K562 (cell line): Measurements from ENCODE around the gene PPIH. TPM values are rescaled to one million over a fixed set of nuclear protein-coding genes. Genes with fewer than 3 reads are reported as not detected.

ENCODE experiments used
- ATAC-seq: fragments of 200-7000 bp; cut with Tn5 transposase; 3 replicates; pipeline ENCODE4 v1.9.1; 2020; ENCODE audit warnings: moderate library complexity
- BruUV-seq: library from RNA; stranded (reverse); fragments of 400-500 nt; replicated peaks from 2 replicates; lab custom pipeline; 2021; lab: Mats Ljungman, UMichigan
- CTCF ChIA-PET: fragments of 300-600 bp; formaldehyde crosslinking; extraction: SDS; loops from one replicate; lab custom pipeline; 2021; ENCODE audit warnings: low intra/inter-chr PET ratio; lab: Yijun Ruan, JAX
- POLR2A ChIA-PET: fragments of 300-600, 350-650 bp; sonication (Branson Sonifier 250); formaldehyde crosslinking; extraction: SDS; loops from one replicate; lab custom pipeline; 2021; ENCODE audit warnings: antibody characterized with exemption, inconsistent platforms; lab: Yijun Ruan, JAX
- DNase-seq, 4 experiments: peaks; one replicate each; pipeline versions ENCODE4 v3.0.0 to v3.0.0-alpha.2; 2011 to 2018; ENCODE audit warnings: low spot score in 3 of 4, mixed read lengths in 3 of 4; ENCODE audit errors: extremely low read depth in 1 of 4
- FAIRE-seq: peaks from 2 replicates; lab custom pipeline; 2011; peaks lifted over from hg19 to GRCh38; lab: Jason Lieb, UNC
- H2AFZ ChIP-seq: 2 replicates; pipeline ENCODE4 v1.6.0; 2011; ENCODE audit warnings: low read depth, low read length, control low read depth, inconsistent platforms
- H3K27ac ChIP-seq: fragments of 200-600 bp; 3 replicates; pipeline ENCODE4 v1.8.0; 2011; ENCODE audit warnings: low read depth, mild to moderate bottlenecking, control low read depth, inconsistent platforms, low read length, moderate library complexity, mixed read lengths; ENCODE audit errors: extremely low read depth
- H3K27me3 ChIP-seq, 2 experiments: fragments of 300-600 bp in 1 of 2; 2 replicates in 1 of 2; 3 replicates in 1 of 2; pipeline versions ENCODE4 v1.6.0 to v1.8.0; 2011; ENCODE audit warnings: inconsistent platforms in 2 of 2, low read length in 2 of 2, mild to moderate bottlenecking in 1 of 2, mixed read lengths in 1 of 2, moderate library complexity in 1 of 2; ENCODE audit not compliant: control insufficient read depth in 2 of 2, insufficient read depth in 2 of 2
- H3K36me3 ChIP-seq: fragments of 300-600 bp; 3 replicates; pipeline ENCODE4 v1.8.0; 2011; ENCODE audit warnings: mild to moderate bottlenecking, low read length, inconsistent platforms; ENCODE audit not compliant: control insufficient read depth, insufficient read depth
- H3K4me1 ChIP-seq, 2 experiments: fragments of 200-600 bp in 1 of 2; replicated peaks in 1 of 2; 2 replicates in 1 of 2; 3 replicates in 1 of 2; pipeline versions ENCODE4 v1.5.1 to v1.8.0; 2011; ENCODE audit warnings: inconsistent platforms in 2 of 2, low read length in 2 of 2, mild to moderate bottlenecking in 1 of 2, mixed read lengths in 1 of 2, moderate library complexity in 1 of 2; ENCODE audit not compliant: control insufficient read depth in 2 of 2, insufficient read depth in 2 of 2
- H3K4me2 ChIP-seq: 2 replicates; pipeline ENCODE4 v1.6.1; 2011; ENCODE audit warnings: low read length, control low read depth, inconsistent platforms, mixed read lengths; ENCODE audit not compliant: insufficient read depth
- H3K4me3 ChIP-seq: fragments of 200-600 bp; sonication (generic), shearing (Covaris generic); 2 replicates; pipeline ENCODE4 v1.5.1; 2016; ENCODE audit warnings: control low read depth, inconsistent platforms
- H3K79me2 ChIP-seq: fragments of 200-600 bp; 3 replicates; pipeline ENCODE4 v1.8.0; 2011; ENCODE audit warnings: low read length, inconsistent platforms; ENCODE audit not compliant: control insufficient read depth, insufficient read depth
- H3K9ac ChIP-seq, 2 experiments: 2 replicates each; pipeline versions ENCODE4 v1.6.0 to v1.6.1; 2011; ENCODE audit warnings: low read depth in 2 of 2, low read length in 2 of 2, control low read depth in 1 of 2, inconsistent platforms in 1 of 2, mild to moderate bottlenecking in 1 of 2, mixed read lengths in 1 of 2; ENCODE audit not compliant: insufficient read depth in 1 of 2
- H3K9me1 ChIP-seq: one replicate; pipeline ENCODE4 v1.6.0; 2011; ENCODE audit warnings: inconsistent platforms, mild to moderate bottlenecking, low read length, moderate library complexity; ENCODE audit not compliant: control insufficient read depth, insufficient read depth
- H3K9me3 ChIP-seq: replicated peaks from 2 replicates; pipeline ENCODE4 v1.5.1; 2011; ENCODE audit warnings: low read depth, low read length, inconsistent platforms; ENCODE audit not compliant: control insufficient read depth, insufficient read depth
- H4K20me1 ChIP-seq: replicated peaks from 2 replicates; pipeline ENCODE4 v1.6.1; 2011; ENCODE audit warnings: low read length, inconsistent platforms, mixed read lengths; ENCODE audit not compliant: control insufficient read depth, insufficient read depth
- CHAMP1 ChIP-seq: fragments of 450-650 bp; IDR thresholded peaks from 2 replicates; pipeline ENCODE4 v1.6.1; 2016; ENCODE audit warnings: mild to moderate bottlenecking
- CHD2 ChIP-seq: IDR thresholded peaks from 2 replicates; pipeline ENCODE4 v1.6.1; 2011; ENCODE audit warnings: low read depth, low read length
- CREB5 ChIP-seq: fragments of 250-450 bp; sonication (Bioruptor Pico); IDR thresholded peaks from 2 replicates; pipeline ENCODE4 v1.5.0; 2020; ENCODE audit warnings: mild to moderate bottlenecking
- HEY1 ChIP-seq: fragments of 250-450 bp; sonication (Bioruptor Pico); IDR thresholded peaks from 2 replicates; pipeline ENCODE4 v1.5.0; 2020; ENCODE audit warnings: mild to moderate bottlenecking, moderate library complexity, borderline replicate concordance
- MYNN ChIP-seq, 2 experiments: sonication (generic); formaldehyde crosslinking in 1 of 2; IDR thresholded peaks; 2 replicates each; pipeline versions ENCODE4 v1.5.0 to v1.6.1; 2016 to 2020; ENCODE audit warnings: antibody characterized with exemption in 1 of 2, missing genetic modification reagents in 1 of 2
- NELFE ChIP-seq: IDR thresholded peaks from 2 replicates; pipeline ENCODE4 v1.6.1; 2011; ENCODE audit warnings: mild to moderate bottlenecking; ENCODE audit not compliant: insufficient read depth, insufficient read length
- PCBP1 ChIP-seq: fragments of 200-400 bp; formaldehyde crosslinking; IDR thresholded peaks from 2 replicates; pipeline ENCODE4 v1.6.1; 2018; ENCODE audit warnings: mild to moderate bottlenecking, low read depth, low read length; ENCODE audit not compliant: poor library complexity, severe bottlenecking
- POLR3G ChIP-seq: IDR thresholded peaks from 2 replicates; pipeline ENCODE4 v1.6.1; 2011; ENCODE audit not compliant: insufficient read length, insufficient replicate concordance; ENCODE audit errors: extremely low read depth
- RBM14 ChIP-seq: fragments of 200-400 bp; formaldehyde crosslinking; IDR thresholded peaks from 2 replicates; pipeline ENCODE4 v1.6.1; 2018; ENCODE audit warnings: low read depth, mild to moderate bottlenecking, low read length, moderate library complexity, borderline replicate concordance; ENCODE audit not compliant: insufficient read depth
- TEAD2 ChIP-seq: fragments of 450-650 bp; IDR thresholded peaks from 2 replicates; pipeline ENCODE4 v1.6.1; 2016; ENCODE audit warnings: missing genetic modification characterization, control low read depth, missing compliant biosample characterization
- ZNF124 ChIP-seq: sonication (generic); formaldehyde crosslinking; IDR thresholded peaks from 2 replicates; pipeline ENCODE4 v1.8.1; 2022; ENCODE audit warnings: missing genetic modification reagents
- ZNF77 ChIP-seq: fragments of 250-450 bp; sonication (Bioruptor Pico); IDR thresholded peaks from 2 replicates; pipeline ENCODE4 v1.5.0; 2020
- WGBS: fragments of 100-300 bp; shearing (Covaris generic); methylation state at CpG from one replicate; pipeline ENCODE4 v1.1.6; 2016; ENCODE audit warnings: low coverage, mixed read lengths; ENCODE audit not compliant: insufficient coverage; ENCODE audit errors: missing lambda C conversion rate; 5-methylcytosine and 5-hydroxymethylcytosine counted together
- in situ Hi-C: fragments of 300-500 bp; cut with MboI; formaldehyde crosslinking; loops from 4 replicates; pipeline ENCODE4 v1.15.0; 2018; ENCODE audit warnings: inconsistent platforms, mixed read lengths
- intact Hi-C: fragments of 100-400 bp; cut with micrococcal nuclease; formaldehyde crosslinking; loops from 2 replicates; pipeline ENCODE4 v1.14.2; 2022
- polyA plus RNA-seq, 8 experiments: library from polyadenylated mRNA; depleted of rRNA in 4 of 8; stranded (reverse) in 5 of 8; unstranded in 3 of 8; fragments of >200 nt; fragmentation: Nextera tagmentation in 2 of 8; fragmentation: Illumina TruSeq in 1 of 8; extraction: Ambion mirVana in 2 of 8; extraction: Trizol in 1 of 8; gene quantifications; 2 replicates each; pipeline versions ENCODE4 v1.2.1 to v1.2.3, GENCODE V29; 2011 to 2014; ENCODE audit warnings: inconsistent platforms in 1 of 8, missing spikeins in 1 of 8
- total RNA-seq, 7 experiments: library from RNA; depleted of rRNA in 6 of 7; stranded (reverse); fragments of >200 nt in 6 of 7; fragmentation: Illumina TruSeq in 2 of 7; extraction: Trizol in 2 of 7; gene quantifications; 2 replicates each; pipeline versions ENCODE4 v1.2.1 to v1.2.3, GENCODE V29; 2011 to 2021; ENCODE audit warnings: low replicate concordance in 1 of 7
- TF ChIP-seq, protein P1 (sequence below): fragments of 450-650 bp; formaldehyde crosslinking; IDR thresholded peaks from 2 replicates; pipeline ENCODE4 v1.4.0; 2022; ENCODE audit warnings: missing genetic modification characterization
- TF ChIP-seq, protein P2 (sequence below): fragments of 450-650 bp; formaldehyde crosslinking; IDR thresholded peaks from 2 replicates; pipeline ENCODE4 v1.4.0; 2020; ENCODE audit warnings: mild to moderate bottlenecking, mixed read lengths
- TF ChIP-seq, protein P3 (sequence below): sonication (generic); formaldehyde crosslinking; IDR thresholded peaks from 2 replicates; pipeline ENCODE4 v1.9.0; 2022; ENCODE audit warnings: mild to moderate bottlenecking, missing genetic modification reagents

PPIH gene
- total and polyA plus RNA-seq, 9 of the 15 experiments (the other 6 are each of a cell fraction or from before 2014, with no cell fraction given) = 197 to 470 (median 277) TPM

DNA sequence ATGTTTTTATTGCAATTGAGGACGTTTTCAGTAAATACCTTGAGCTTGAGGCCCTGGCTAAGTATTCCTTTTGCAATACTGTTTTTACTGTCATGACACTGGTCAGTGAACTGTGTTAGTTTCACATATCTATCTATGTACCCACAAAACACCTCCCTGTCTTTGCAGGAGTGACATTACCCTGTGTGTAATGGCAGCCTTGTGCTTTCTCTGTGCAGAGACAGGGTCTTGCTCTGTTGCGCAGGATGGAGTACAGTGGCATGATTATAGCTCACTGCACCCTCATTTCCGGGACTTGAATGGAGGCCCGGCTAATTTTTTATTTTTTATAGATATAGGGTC, 32.9 kb downstream of the PPIH start:
- ChIA-PET CTCF (interaction anchor here (1.6 kb wide), 1 partner anchor 113 kb away, joined by 4 read pairs; no protein-coding TSS in a partner anchor), POLR2A (interaction anchor here (0.7 to 5.7 kb wide), 8 partner anchors 8 to 33 kb away, joined by 3 to 58 read pairs (median 4); partner anchors contain the start of genes PPIH and YBX1)
- H3K27ac ChIP-seq = no peak overlapping the region
- 67% methylated on average over 4 of the region's 4 CpGs for WGBS
- peaks cover 100% of the 10 kb centered on the region for H3K36me3 ChIP-seq
- H3K9me1 ChIP-seq = peaks cover 8% of the 10 kb centered on the region
- DNase-seq (no peak), ATAC-seq (no peak), FAIRE-seq (no peak)
- in situ Hi-C loops = no loop called here
- no peak overlapping the region for H3K4me2 ChIP-seq
- peaks cover 100% of the 10 kb centered on the region for H3K79me2 ChIP-seq
- intact Hi-C loops = no loop called here
- BruUV-seq = no TSS peak
- H4K20me1 ChIP-seq = peaks cover 76% of the 10 kb centered on the region
- no peak overlapping the region for H3K4me3 ChIP-seq
- H2AFZ ChIP-seq = no peak overlapping the region
- H3K4me1 ChIP-seq = peaks cover 6 to 39% of the 10 kb centered on the region in 2 experiments; a peak in 4 of 5 replicates
- H3K9me3 ChIP-seq = no peaks in the 10 kb centered on the region
- no peak overlapping the region for H3K9ac ChIP-seq
- H3K27me3 ChIP-seq = no peaks in the 10 kb centered on the region
- TF ChIP-seq, protein P1, sequence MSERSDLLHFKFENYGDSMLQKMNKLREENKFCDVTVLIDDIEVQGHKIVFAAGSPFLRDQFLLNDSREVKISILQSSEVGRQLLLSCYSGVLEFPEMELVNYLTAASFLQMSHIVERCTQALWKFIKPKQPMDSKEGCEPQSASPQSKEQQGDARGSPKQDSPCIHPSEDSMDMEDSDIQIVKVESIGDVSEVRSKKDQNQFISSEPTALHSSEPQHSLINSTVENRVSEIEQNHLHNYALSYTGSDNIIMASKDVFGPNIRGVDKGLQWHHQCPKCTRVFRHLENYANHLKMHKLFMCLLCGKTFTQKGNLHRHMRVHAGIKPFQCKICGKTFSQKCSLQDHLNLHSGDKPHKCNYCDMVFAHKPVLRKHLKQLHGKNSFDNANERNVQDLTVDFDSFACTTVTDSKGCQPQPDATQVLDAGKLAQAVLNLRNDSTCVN (CRISPR knock-in tag) = no peak
- TF ChIP-seq NELFE (no peak), TEAD2 (no peak), CHAMP1 (no peak), CHD2 (no peak), ZNF77 (no peak), POLR3G (no peak), MYNN (IDR thresholded peaks at IDR 0.05) (no peak), MYNN (CRISPR knock-in tag; IDR thresholded peaks at IDR 0.05) (no peak), ZNF124 (CRISPR knock-in tag) (no peak), RBM14 (no peak), HEY1 (CRISPR knock-in tag) (no peak), CREB5 (no peak), PCBP1 (no peak)
- TF ChIP-seq, protein P2, sequence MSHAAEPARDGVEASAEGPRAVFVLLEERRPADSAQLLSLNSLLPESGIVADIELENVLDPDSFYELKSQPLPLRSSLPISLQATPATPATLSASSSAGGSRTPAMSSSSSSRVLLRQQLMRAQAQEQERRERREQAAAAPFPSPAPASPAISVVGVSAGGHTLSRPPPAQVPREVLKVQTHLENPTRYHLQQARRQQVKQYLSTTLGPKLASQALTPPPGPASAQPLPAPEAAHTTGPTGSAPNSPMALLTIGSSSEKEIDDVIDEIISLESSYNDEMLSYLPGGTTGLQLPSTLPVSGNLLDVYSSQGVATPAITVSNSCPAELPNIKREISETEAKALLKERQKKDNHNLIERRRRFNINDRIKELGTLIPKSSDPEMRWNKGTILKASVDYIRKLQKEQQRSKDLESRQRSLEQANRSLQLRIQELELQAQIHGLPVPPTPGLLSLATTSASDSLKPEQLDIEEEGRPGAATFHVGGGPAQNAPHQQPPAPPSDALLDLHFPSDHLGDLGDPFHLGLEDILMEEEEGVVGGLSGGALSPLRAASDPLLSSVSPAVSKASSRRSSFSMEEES (CRISPR knock-in tag) = no peak
- TF ChIP-seq, protein P3, sequence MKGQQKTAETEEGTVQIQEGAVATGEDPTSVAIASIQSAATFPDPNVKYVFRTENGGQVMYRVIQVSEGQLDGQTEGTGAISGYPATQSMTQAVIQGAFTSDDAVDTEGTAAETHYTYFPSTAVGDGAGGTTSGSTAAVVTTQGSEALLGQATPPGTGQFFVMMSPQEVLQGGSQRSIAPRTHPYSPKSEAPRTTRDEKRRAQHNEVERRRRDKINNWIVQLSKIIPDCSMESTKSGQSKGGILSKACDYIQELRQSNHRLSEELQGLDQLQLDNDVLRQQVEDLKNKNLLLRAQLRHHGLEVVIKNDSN (CRISPR knock-in tag) = no peak
